ENCODE results near the gene LRRC74A. TPM values are rescaled to one million over a fixed set of nuclear protein-coding genes. Genes with fewer than 3 reads are reported as not detected.
"Not testable (repeated sequence)": the region's sequence is repeated elsewhere in the genome, so short reads cannot be mapped to it uniquely, and the experiment has no call there.

LRRC74A gene
- total and polyA plus RNA-seq, 2 donors from 2014 or later: not detected

- H3K4me3 ChIP-seq (ENCODE audit: low read length in 3 of 3): no peak overlapping the region
- no peaks in the 10 kb centered on the region for H3K27me3 ChIP-seq (ENCODE audit: control insufficient read depth, insufficient read depth, low read length)
- H3K9me3 ChIP-seq (ENCODE audit: control insufficient read depth in 2 of 3, insufficient read depth in 1 of 3, low read length in 3 of 3): no peaks in the 10 kb centered on the region
- FAIRE-seq (no peak), DNase-seq (peak in 1 of 5 donors; percentile 24)
- H3K4me1 ChIP-seq (ENCODE audit: control insufficient read depth in 2 of 3, insufficient read depth in 2 of 3, low read depth in 1 of 3, low read length in 3 of 3): peaks cover 3 to 19% (median 4%) of the 10 kb centered on the region in 3 donors
- intact Hi-C loops (cut with DNase I): no loop called here
- H3K36me3 ChIP-seq (ENCODE audit: control insufficient read depth in 2 of 3, insufficient read depth in 3 of 3, low read length in 3 of 3): no peaks in the 10 kb centered on the region
- no peak overlapping the region for H3K27ac ChIP-seq (ENCODE audit: low read depth in 2 of 2, low read length in 2 of 2)
- TF ChIP-seq, protein P1, sequence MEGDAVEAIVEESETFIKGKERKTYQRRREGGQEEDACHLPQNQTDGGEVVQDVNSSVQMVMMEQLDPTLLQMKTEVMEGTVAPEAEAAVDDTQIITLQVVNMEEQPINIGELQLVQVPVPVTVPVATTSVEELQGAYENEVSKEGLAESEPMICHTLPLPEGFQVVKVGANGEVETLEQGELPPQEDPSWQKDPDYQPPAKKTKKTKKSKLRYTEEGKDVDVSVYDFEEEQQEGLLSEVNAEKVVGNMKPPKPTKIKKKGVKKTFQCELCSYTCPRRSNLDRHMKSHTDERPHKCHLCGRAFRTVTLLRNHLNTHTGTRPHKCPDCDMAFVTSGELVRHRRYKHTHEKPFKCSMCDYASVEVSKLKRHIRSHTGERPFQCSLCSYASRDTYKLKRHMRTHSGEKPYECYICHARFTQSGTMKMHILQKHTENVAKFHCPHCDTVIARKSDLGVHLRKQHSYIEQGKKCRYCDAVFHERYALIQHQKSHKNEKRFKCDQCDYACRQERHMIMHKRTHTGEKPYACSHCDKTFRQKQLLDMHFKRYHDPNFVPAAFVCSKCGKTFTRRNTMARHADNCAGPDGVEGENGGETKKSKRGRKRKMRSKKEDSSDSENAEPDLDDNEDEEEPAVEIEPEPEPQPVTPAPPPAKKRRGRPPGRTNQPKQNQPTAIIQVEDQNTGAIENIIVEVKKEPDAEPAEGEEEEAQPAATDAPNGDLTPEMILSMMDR (IDR thresholded peaks at IDR 0.05; ENCODE audit: borderline replicate concordance, extremely low read depth, insufficient read depth): no peak
- no peak overlapping the region for H3K9ac ChIP-seq (ENCODE audit: low read length in 3 of 3)
Measured at GRCh38 chr14:76909266-76909665, 83.1 kb downstream of the LRRC74A start.

GRCh38 chr14:76910371-76910890 lies 84.2 kb downstream of the LRRC74A start:
- FAIRE-seq (no peak), DNase-seq (no peak)
- H3K9me3 ChIP-seq (ENCODE audit: control insufficient read depth in 2 of 3, insufficient read depth in 1 of 3, low read length in 3 of 3): no peaks in the 10 kb centered on the region
- no peak overlapping the region for H3K27ac ChIP-seq (ENCODE audit: low read depth in 2 of 2, low read length in 2 of 2)
- H3K27me3 ChIP-seq (ENCODE audit: control insufficient read depth, insufficient read depth, low read length): no peaks in the 10 kb centered on the region
- peaks cover 0 to 14% (median 8%) of the 10 kb centered on the region in 3 donors for H3K4me1 ChIP-seq (ENCODE audit: control insufficient read depth in 2 of 3, insufficient read depth in 2 of 3, low read depth in 1 of 3, low read length in 3 of 3)
- H3K36me3 ChIP-seq (ENCODE audit: control insufficient read depth in 2 of 3, insufficient read depth in 3 of 3, low read length in 3 of 3): no peaks in the 10 kb centered on the region
- H3K9ac ChIP-seq (ENCODE audit: low read length in 3 of 3): no peak overlapping the region
- TF ChIP-seq, protein P1 (IDR thresholded peaks at IDR 0.05; ENCODE audit: borderline replicate concordance, extremely low read depth, insufficient read depth): no peak
- no peak overlapping the region for H3K4me3 ChIP-seq (ENCODE audit: low read length in 3 of 3)
- intact Hi-C loops (cut with DNase I): loop anchor here (5.0 kb wide), 2 partner anchors 142 to 157 kb away; no protein-coding TSS in a partner anchor

DNA sequence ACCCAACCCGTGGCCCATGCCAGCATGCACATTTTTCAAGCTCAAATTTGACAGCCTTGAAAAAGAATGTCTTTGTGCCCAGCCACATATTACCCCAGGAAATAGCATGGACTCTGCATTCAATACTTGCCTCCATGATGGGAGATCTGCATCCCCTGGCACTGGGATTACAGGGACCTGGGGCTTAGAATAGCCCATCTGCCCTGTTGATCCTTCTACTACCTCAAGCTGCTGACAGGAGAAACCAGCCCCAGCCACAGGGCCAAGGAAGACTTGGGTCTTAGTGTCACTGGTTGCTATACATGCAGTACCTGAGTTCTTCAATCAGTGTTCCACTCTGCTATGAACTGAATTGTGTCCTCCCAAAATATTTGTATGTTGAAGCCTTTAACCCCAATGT lies 85.3 kb downstream of the LRRC74A start:
- intact Hi-C loops (cut with DNase I): loop anchor here (5.0 kb wide), 2 partner anchors 141 to 156 kb away; no protein-coding TSS in a partner anchor
- FAIRE-seq: no peak

GRCh38 chr14:76914533-76915081 lies 88.4 kb downstream of the LRRC74A start:
- H3K9ac ChIP-seq (ENCODE audit: low read length in 3 of 3); H3K4me3 ChIP-seq (ENCODE audit: low read length in 3 of 3); H3K36me3 ChIP-seq (ENCODE audit: control insufficient read depth in 2 of 3, insufficient read depth in 3 of 3, low read length in 3 of 3); H3K27ac ChIP-seq (ENCODE audit: low read depth in 2 of 2, low read length in 2 of 2); H3K9me3 ChIP-seq (ENCODE audit: control insufficient read depth in 2 of 3, insufficient read depth in 1 of 3, low read length in 3 of 3); H3K27me3 ChIP-seq (ENCODE audit: control insufficient read depth, insufficient read depth, low read length); FAIRE-seq: not testable (repeated sequence)
- intact Hi-C loops (cut with DNase I): loop anchor here (5.0 kb wide), 2 partner anchors 138 to 153 kb away; no protein-coding TSS in a partner anchor
- peak; percentile 56 to 80 (median 69) for DNase-seq
- H3K4me1 ChIP-seq (ENCODE audit: control insufficient read depth in 2 of 3, insufficient read depth in 2 of 3, low read depth in 1 of 3, low read length in 3 of 3): peaks cover 19 to 42% (median 35%) of the 10 kb centered on the region in 3 donors

More for the DNA sequence above, 85.3 kb downstream of the LRRC74A start:
- no peak overlapping the region for H3K27ac ChIP-seq (ENCODE audit: low read depth in 2 of 2, low read length in 2 of 2)
- H3K4me1 ChIP-seq (ENCODE audit: control insufficient read depth in 2 of 3, insufficient read depth in 2 of 3, low read depth in 1 of 3, low read length in 3 of 3): peaks cover 0 to 16% (median 8%) of the 10 kb centered on the region in 3 donors
- no peak overlapping the region for H3K9ac ChIP-seq (ENCODE audit: low read length in 3 of 3)
- TF ChIP-seq, protein P1 (IDR thresholded peaks at IDR 0.05; ENCODE audit: borderline replicate concordance, extremely low read depth, insufficient read depth): no peak
- no peaks in the 10 kb centered on the region for H3K9me3 ChIP-seq (ENCODE audit: control insufficient read depth in 2 of 3, insufficient read depth in 1 of 3, low read length in 3 of 3)
- H3K27me3 ChIP-seq (ENCODE audit: control insufficient read depth, insufficient read depth, low read length): no peaks in the 10 kb centered on the region
- H3K36me3 ChIP-seq (ENCODE audit: control insufficient read depth in 2 of 3, insufficient read depth in 3 of 3, low read length in 3 of 3): no peaks in the 10 kb centered on the region
- DNase-seq: no peak
- H3K4me3 ChIP-seq (ENCODE audit: low read length in 3 of 3): no peak overlapping the region

Data from kidney (tissue), 14 donors.